ENCODE data around the gene PTGES. TPM values are rescaled to one million over a fixed set of nuclear protein-coding genes. Genes with fewer than 3 reads are reported as not detected.

PTGES gene
- total and polyA plus RNA-seq, 8 donors = 0.16 to 2.5 (median 0.95) TPM

GRCh38 chr9:129720865-129721545 is 31.8 kb downstream of the PTGES start:
- no peaks in the 10 kb centered on the region for H3K4me1 ChIP-seq
- H3K27ac ChIP-seq = no peak overlapping the region
- no peak for ATAC-seq
- 50 to 55% methylated on average over 25 of the region's 25 CpGs for WGBS, 2 donors
- no peak overlapping the region for H3K4me3 ChIP-seq
- no peaks in the 10 kb centered on the region for H3K36me3 ChIP-seq
- intact Hi-C loops (cut with DNase I) = no loop called here
- no peaks in the 10 kb centered on the region for H3K27me3 ChIP-seq
- H3K9me3 ChIP-seq = no peaks in the 10 kb centered on the region
- DNase-seq = no peak
- TF ChIP-seq, protein P1, sequence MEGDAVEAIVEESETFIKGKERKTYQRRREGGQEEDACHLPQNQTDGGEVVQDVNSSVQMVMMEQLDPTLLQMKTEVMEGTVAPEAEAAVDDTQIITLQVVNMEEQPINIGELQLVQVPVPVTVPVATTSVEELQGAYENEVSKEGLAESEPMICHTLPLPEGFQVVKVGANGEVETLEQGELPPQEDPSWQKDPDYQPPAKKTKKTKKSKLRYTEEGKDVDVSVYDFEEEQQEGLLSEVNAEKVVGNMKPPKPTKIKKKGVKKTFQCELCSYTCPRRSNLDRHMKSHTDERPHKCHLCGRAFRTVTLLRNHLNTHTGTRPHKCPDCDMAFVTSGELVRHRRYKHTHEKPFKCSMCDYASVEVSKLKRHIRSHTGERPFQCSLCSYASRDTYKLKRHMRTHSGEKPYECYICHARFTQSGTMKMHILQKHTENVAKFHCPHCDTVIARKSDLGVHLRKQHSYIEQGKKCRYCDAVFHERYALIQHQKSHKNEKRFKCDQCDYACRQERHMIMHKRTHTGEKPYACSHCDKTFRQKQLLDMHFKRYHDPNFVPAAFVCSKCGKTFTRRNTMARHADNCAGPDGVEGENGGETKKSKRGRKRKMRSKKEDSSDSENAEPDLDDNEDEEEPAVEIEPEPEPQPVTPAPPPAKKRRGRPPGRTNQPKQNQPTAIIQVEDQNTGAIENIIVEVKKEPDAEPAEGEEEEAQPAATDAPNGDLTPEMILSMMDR (IDR thresholded peaks at IDR 0.05) = no peak
- FAIRE-seq = no peak

GRCh38 chr9:129720181-129720864 is 32.5 kb downstream of the PTGES start:
- H3K9me3 ChIP-seq = no peaks in the 10 kb centered on the region
- no peak overlapping the region for H3K4me3 ChIP-seq
- DNase-seq (no peak), ATAC-seq (no peak), FAIRE-seq (no peak)
- no peaks in the 10 kb centered on the region for H3K36me3 ChIP-seq
- no peak overlapping the region for H3K27ac ChIP-seq
- no peaks in the 10 kb centered on the region for H3K27me3 ChIP-seq
- intact Hi-C loops (cut with DNase I) = no loop called here
- no peaks in the 10 kb centered on the region for H3K4me1 ChIP-seq
- WGBS, 2 donors = 58 to 65% methylated on average over 31 of the region's 31 CpGs
- TF ChIP-seq, protein P1 (IDR thresholded peaks at IDR 0.05) = no peak

- no peaks in the 10 kb centered on the region for H3K27me3 ChIP-seq
- H3K27ac ChIP-seq = no peak overlapping the region
- no peaks in the 10 kb centered on the region for H3K9me3 ChIP-seq
- H3K4me3 ChIP-seq = no peak overlapping the region
- no peak for ATAC-seq
- FAIRE-seq = no peak
- H3K4me1 ChIP-seq = no peaks in the 10 kb centered on the region
- DNase-seq = no peak
- intact Hi-C loops (cut with DNase I) = no loop called here
- TF ChIP-seq, protein P1 (IDR thresholded peaks at IDR 0.05) = no peak
- whole genome bisulfite sequencing, 2 donors = 39 to 40% methylated on average over 38 of the region's 38 CpGs
- no peaks in the 10 kb centered on the region for H3K36me3 ChIP-seq
These were observed 33.7 kb downstream of the PTGES start for GRCh38 chr9:129719135-129719534.

GRCh38 chr9:129718647-129719046 is 34.2 kb downstream of the PTGES start:
- ATAC-seq (no peak), DNase-seq (no peak), FAIRE-seq (no peak)
- Histone ChIP-seq H3K4me1 (no peaks in the 10 kb centered on the region), H3K4me3 (no peak overlapping the region), H3K27ac (no peak overlapping the region), H3K27me3 (no peaks in the 10 kb centered on the region), H3K9me3 (no peaks in the 10 kb centered on the region), H3K36me3 (no peaks in the 10 kb centered on the region)
- intact Hi-C loops (cut with DNase I) = no loop called here
- TF ChIP-seq, protein P1 (IDR thresholded peaks at IDR 0.05) = no peak
- 41 to 46% methylated on average over 5 of the region's 5 CpGs for WGBS, 2 donors

DNA sequence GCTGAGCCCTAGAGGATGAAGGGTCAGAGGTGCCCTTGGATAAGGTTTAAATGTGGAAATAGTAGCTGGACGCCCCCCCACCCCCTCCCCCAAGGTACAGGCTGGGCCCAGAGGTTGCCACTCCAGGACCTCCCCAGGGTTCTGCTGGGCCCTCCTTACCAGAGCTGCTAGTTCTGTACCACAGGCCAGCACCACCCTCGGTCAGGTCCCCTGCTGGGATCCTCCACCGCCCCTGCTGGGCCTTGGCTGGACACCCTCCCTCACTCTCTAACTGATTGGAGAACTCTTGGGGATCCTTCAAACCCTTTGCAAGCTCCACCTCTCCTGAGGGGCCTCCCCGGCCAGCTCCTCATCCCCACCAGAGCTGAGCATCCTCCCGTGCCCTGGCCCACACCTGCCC is 34.9 kb downstream of the PTGES start:
- H3K27ac ChIP-seq = no peak overlapping the region
- H3K9me3 ChIP-seq = no peaks in the 10 kb centered on the region
- no peaks in the 10 kb centered on the region for H3K27me3 ChIP-seq
- DNase-seq (no peak), FAIRE-seq (no peak), ATAC-seq (no peak)
- WGBS, 2 donors = 66 to 76% methylated on average over 5 of the region's 5 CpGs
- TF ChIP-seq, protein P1 (IDR thresholded peaks at IDR 0.05) = no peak
- no peaks in the 10 kb centered on the region for H3K36me3 ChIP-seq
- H3K4me3 ChIP-seq = no peak overlapping the region
- intact Hi-C loops (cut with DNase I) = no loop called here
- no peaks in the 10 kb centered on the region for H3K4me1 ChIP-seq

All from pancreas (tissue), 10 donors.